ENCODE measurements around the gene PRR14L. TPM values are rescaled to one million over a fixed set of nuclear protein-coding genes. Genes with fewer than 3 reads are reported as not detected.

The PRR14L gene
- total RNA-seq, 1 experiment from 2014 or later, result 42.5 TPM

DNA sequence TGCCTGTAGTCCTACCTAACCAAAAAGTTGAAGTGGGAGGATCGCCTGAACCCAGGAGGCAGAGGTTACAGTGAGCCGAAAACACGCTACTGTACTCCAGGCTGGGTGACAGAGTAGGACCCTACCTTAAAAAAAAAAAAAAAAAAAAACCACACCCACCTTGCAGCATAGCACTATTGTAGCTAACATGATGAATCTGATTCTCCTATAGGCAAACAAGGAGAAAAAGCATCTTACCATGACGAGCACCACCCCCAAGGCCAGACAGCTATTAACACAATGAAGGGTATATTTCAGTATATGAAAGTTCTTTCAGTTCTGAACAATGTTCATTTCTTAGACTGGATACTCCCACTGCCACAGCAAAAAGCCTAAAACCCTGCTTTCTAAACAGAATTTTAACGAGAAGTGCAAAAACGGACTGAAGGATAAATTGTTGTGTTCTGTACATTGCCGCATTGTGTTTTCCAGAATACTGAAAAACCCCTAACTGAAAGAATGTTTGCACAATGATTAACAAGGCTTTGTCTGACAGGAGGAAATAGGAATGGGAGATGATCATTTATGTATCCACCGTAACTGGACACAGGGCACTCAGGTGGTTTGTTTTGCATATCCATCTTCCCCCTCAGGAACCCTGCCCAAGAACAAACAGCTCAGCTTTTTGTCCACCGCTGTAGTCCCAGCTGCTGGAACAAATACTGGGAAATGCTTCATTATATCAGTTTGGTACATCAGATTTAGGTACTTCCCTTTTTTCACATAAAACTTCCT is 96.8 kb downstream of the PRR14L start:
- H3K4me3 Mint-ChIP-seq (ENCODE audit: unreplicated experiment), result no peak overlapping the region
- ChIA-PET POLR2A (interaction anchor here (1.2 to 3.2 kb wide), 2 partner anchors 9 kb away, joined by 12 to 28 read pairs; partner anchors contain the start of gene PISD), CTCF (no interaction called here)
- H3K4me1 ChIP-seq, result peaks cover 42% of the 10 kb centered on the region
- no peaks in the 10 kb centered on the region for H3K9me3 Mint-ChIP-seq (ENCODE audit: unreplicated experiment)
- H3K27ac Mint-ChIP-seq (ENCODE audit: unreplicated experiment), result no peak overlapping the region
- TF ChIP-seq, protein P1, sequence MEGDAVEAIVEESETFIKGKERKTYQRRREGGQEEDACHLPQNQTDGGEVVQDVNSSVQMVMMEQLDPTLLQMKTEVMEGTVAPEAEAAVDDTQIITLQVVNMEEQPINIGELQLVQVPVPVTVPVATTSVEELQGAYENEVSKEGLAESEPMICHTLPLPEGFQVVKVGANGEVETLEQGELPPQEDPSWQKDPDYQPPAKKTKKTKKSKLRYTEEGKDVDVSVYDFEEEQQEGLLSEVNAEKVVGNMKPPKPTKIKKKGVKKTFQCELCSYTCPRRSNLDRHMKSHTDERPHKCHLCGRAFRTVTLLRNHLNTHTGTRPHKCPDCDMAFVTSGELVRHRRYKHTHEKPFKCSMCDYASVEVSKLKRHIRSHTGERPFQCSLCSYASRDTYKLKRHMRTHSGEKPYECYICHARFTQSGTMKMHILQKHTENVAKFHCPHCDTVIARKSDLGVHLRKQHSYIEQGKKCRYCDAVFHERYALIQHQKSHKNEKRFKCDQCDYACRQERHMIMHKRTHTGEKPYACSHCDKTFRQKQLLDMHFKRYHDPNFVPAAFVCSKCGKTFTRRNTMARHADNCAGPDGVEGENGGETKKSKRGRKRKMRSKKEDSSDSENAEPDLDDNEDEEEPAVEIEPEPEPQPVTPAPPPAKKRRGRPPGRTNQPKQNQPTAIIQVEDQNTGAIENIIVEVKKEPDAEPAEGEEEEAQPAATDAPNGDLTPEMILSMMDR (IDR thresholded peaks at IDR 0.05; ENCODE audit: insufficient read depth in 1 of 2, low read depth in 1 of 2, low read length in 1 of 2, severe bottlenecking in 1 of 2, unreplicated experiment in 1 of 2), result no peak
- H3K36me3 ChIP-seq (ENCODE audit: control insufficient read depth, insufficient read depth, low read length), result no peaks in the 10 kb centered on the region; the same call in 1 of the 2 replicates
- H3K36me3 Mint-ChIP-seq (ENCODE audit: insufficient read depth, unreplicated experiment), result peaks cover 22% of the 10 kb centered on the region
- BruUV-seq (replicated peaks), result no TSS peak
- intact Hi-C loops (cut with micrococcal nuclease; ENCODE audit: unreplicated experiment), result no loop called here
- no peaks in the 10 kb centered on the region for H3K9me3 ChIP-seq
- DNase-seq, result no peak
- H3K4me1 Mint-ChIP-seq (ENCODE audit: low read depth, unreplicated experiment), result peaks cover 16% of the 10 kb centered on the region
- no peak overlapping the region for H3K4me3 ChIP-seq (ENCODE audit: low read depth, low read length)
- H3K27me3 Mint-ChIP-seq (ENCODE audit: insufficient read depth, unreplicated experiment), result no peaks in the 10 kb centered on the region
- H3K27me3 ChIP-seq (replicated peaks; ENCODE audit: control insufficient read depth, insufficient read depth, low read length), result no peaks in the 10 kb centered on the region

DNA sequence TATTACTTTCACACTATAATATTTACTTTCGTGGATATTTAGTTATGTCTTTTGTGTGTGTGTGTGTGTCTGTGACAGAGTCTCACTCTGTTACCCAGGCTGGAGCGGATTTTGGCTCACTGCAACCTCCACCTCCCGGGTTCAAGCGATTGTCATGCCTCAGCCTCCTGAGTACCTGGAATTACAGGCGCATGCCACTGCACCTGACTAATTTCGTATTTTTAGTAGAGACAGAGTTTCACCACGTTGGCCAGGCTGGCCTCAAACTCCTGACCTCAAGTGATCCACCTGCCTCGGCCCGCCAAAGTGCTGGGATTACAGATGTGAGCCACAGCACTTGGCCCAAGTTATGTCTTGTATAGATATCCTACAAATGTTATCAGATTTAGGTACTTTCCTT is 97.8 kb downstream of the PRR14L start:
- Mint-ChIP-seq H3K27ac (ENCODE audit: unreplicated experiment) (no peak overlapping the region), H3K27me3 (ENCODE audit: insufficient read depth, unreplicated experiment) (no peaks in the 10 kb centered on the region), H3K9me3 (ENCODE audit: unreplicated experiment) (no peaks in the 10 kb centered on the region), H3K4me1 (ENCODE audit: low read depth, unreplicated experiment) (peaks cover 16% of the 10 kb centered on the region), H3K4me3 (ENCODE audit: unreplicated experiment) (no peak overlapping the region), H3K36me3 (ENCODE audit: insufficient read depth, unreplicated experiment) (peaks cover 27% of the 10 kb centered on the region)
- no peaks in the 10 kb centered on the region for H3K9me3 ChIP-seq
- no peaks in the 10 kb centered on the region; the same call in 1 of the 2 replicates for H3K36me3 ChIP-seq (ENCODE audit: control insufficient read depth, insufficient read depth, low read length)
- TF ChIP-seq, protein P1 (IDR thresholded peaks at IDR 0.05; ENCODE audit: insufficient read depth in 1 of 2, low read depth in 1 of 2, low read length in 1 of 2, severe bottlenecking in 1 of 2, unreplicated experiment in 1 of 2), result no peak
- no peak for DNase-seq
- H3K4me1 ChIP-seq, result peaks cover 52% of the 10 kb centered on the region
- H3K4me3 ChIP-seq (ENCODE audit: low read depth, low read length), result no peak overlapping the region
- no peaks in the 10 kb centered on the region for H3K27me3 ChIP-seq (replicated peaks; ENCODE audit: control insufficient read depth, insufficient read depth, low read length)
- intact Hi-C loops (cut with micrococcal nuclease; ENCODE audit: unreplicated experiment), result no loop called here
- ChIA-PET POLR2A (interaction anchor here (3.2 kb wide), 1 partner anchor 10 kb away, joined by 28 read pairs; the partner anchor contains the start of gene PISD), CTCF (no interaction called here)
- no TSS peak for BruUV-seq (replicated peaks)

- H3K4me1 ChIP-seq, result peaks cover 55% of the 10 kb centered on the region
- BruUV-seq (replicated peaks), result no TSS peak
Observed at GRCh38 chr22:31651664-31652063, 98.3 kb downstream of the PRR14L start.

More at GRCh38 chr22:31651664-31652063, 98.3 kb downstream of the PRR14L start:
- Mint-ChIP-seq H3K27ac (ENCODE audit: unreplicated experiment) (no peak overlapping the region), H3K9me3 (ENCODE audit: unreplicated experiment) (no peaks in the 10 kb centered on the region), H3K4me1 (ENCODE audit: low read depth, unreplicated experiment) (peaks cover 16% of the 10 kb centered on the region), H3K4me3 (ENCODE audit: unreplicated experiment) (no peak overlapping the region), H3K27me3 (ENCODE audit: insufficient read depth, unreplicated experiment) (no peaks in the 10 kb centered on the region), H3K36me3 (ENCODE audit: insufficient read depth, unreplicated experiment) (peaks cover 29% of the 10 kb centered on the region)
- Histone ChIP-seq H3K9me3 (no peaks in the 10 kb centered on the region), H3K36me3 (ENCODE audit: control insufficient read depth, insufficient read depth, low read length) (no peaks in the 10 kb centered on the region; the same call in 1 of the 2 replicates), H3K4me3 (ENCODE audit: low read depth, low read length) (no peak overlapping the region), H3K27me3 (replicated peaks; ENCODE audit: control insufficient read depth, insufficient read depth, low read length) (no peaks in the 10 kb centered on the region)
- ChIA-PET POLR2A (interaction anchor here (3.2 kb wide), 1 partner anchor 10 kb away, joined by 28 read pairs; the partner anchor contains the start of gene PISD), CTCF (no interaction called here)
- DNase-seq, result no peak
- TF ChIP-seq, protein P1 (IDR thresholded peaks at IDR 0.05; ENCODE audit: insufficient read depth in 1 of 2, low read depth in 1 of 2, low read length in 1 of 2, severe bottlenecking in 1 of 2, unreplicated experiment in 1 of 2), result no peak
- intact Hi-C loops (cut with micrococcal nuclease; ENCODE audit: unreplicated experiment), result no loop called here

Measured in Caco-2 (cell line).